Activated B cell treated with CpG ODN at 0.5 μM for 24 hours (primary cell): Measurements from ENCODE around the gene KDM4B. TPM values are rescaled to one million over a fixed set of nuclear protein-coding genes. Genes with fewer than 3 reads are reported as not detected.
A peak's percentile ranks its signal among the peaks of the same experiment; 100 is the strongest.

ENCODE experiments used
- ATAC-seq: fragments of 200-7000 bp; cut with Tn5 transposase; one replicate; pipeline ENCODE4 v1.10.0; 2021; ENCODE audit warnings: low read depth, mild to moderate bottlenecking, moderate library complexity
- CTCF ChIA-PET: fragments of 350-600 bp; sonication (Branson Sonifier 250); formaldehyde crosslinking; loops from one replicate; lab custom pipeline; 2021; ENCODE audit warnings: antibody characterized with exemption; lab: Charles Lee
- POLR2A ChIA-PET: fragments of 350-600 bp; sonication (Branson Sonifier 250); formaldehyde crosslinking; loops from one replicate; lab custom pipeline; 2021; ENCODE audit warnings: antibody characterized with exemption; lab: Charles Lee
- DNase-seq: peaks from one replicate; pipeline ENCODE4 v3.0.0; 2022
- H3K27ac Mint-ChIP-seq: one replicate; pipeline ENCODE4 v1.8.0; 2020; ENCODE audit warnings: mixed read lengths
- H3K27me3 Mint-ChIP-seq: one replicate; pipeline ENCODE4 v1.8.0; 2021; ENCODE audit warnings: mixed read lengths
- H3K36me3 Mint-ChIP-seq: one replicate; pipeline ENCODE4 v1.8.0; 2021; ENCODE audit warnings: low read depth, mixed read lengths
- H3K4me1 Mint-ChIP-seq: one replicate; pipeline ENCODE4 v1.8.0; 2021; ENCODE audit warnings: mixed read lengths
- H3K4me3 Mint-ChIP-seq: one replicate; pipeline ENCODE4 v1.8.0; 2020; ENCODE audit warnings: mild to moderate bottlenecking, mixed read lengths
- H3K9me3 Mint-ChIP-seq: one replicate; pipeline ENCODE4 v1.8.0; 2020; ENCODE audit warnings: mixed read lengths
- CTCF ChIP-seq: fragments of 200-600 bp; IDR thresholded peaks from one replicate; pipeline ENCODE4 v1.8.0; 2022; ENCODE audit warnings: antibody characterized with exemption, mild to moderate bottlenecking
- intact Hi-C: fragments of 100-400 bp; cut with micrococcal nuclease; formaldehyde crosslinking; loops from one replicate; pipeline ENCODE4 v1.15.1; 2024
- total RNA-seq: library from RNA; stranded (reverse); gene quantifications from 2 replicates; pipeline ENCODE4 v1.2.3, GENCODE V29; 2022

Gene KDM4B
- total RNA-seq, 1 donor from 2014 or later = 88.9 TPM

- CTCF ChIA-PET = no interaction called here
- H3K9me3 Mint-ChIP-seq = no peaks in the 10 kb centered on the region
- peaks cover 86% of the 10 kb centered on the region for H3K36me3 Mint-ChIP-seq
- no peak for DNase-seq
- ATAC-seq = no peak
- intact Hi-C loops = loop anchor here (1.0 to 2.0 kb wide), 2 partner anchors 12 to 16 kb away; no protein-coding TSS in a partner anchor
- peak overlapping the region; percentile 85 for H3K27ac Mint-ChIP-seq
- peak overlapping the region; percentile 59 for H3K4me3 Mint-ChIP-seq
- POLR2A ChIA-PET = interaction anchor here (1.6 to 2.5 kb wide), 3 partner anchors 11 to 15 kb away, joined by 6 to 17 read pairs (median 12); no protein-coding TSS in a partner anchor
- peaks cover 56% of the 10 kb centered on the region for H3K4me1 Mint-ChIP-seq
- no peaks in the 10 kb centered on the region for H3K27me3 Mint-ChIP-seq
- no peak for TF ChIP-seq CTCF
These were observed 173.8 kb downstream of the KDM4B start for GRCh38 chr19:5142725-5143097.

- Mint-ChIP-seq H3K36me3 (peaks cover 84% of the 10 kb centered on the region), H3K4me3 (peak overlapping the region; percentile 59), H3K27ac (peak overlapping the region; percentile 85), H3K4me1 (peaks cover 45% of the 10 kb centered on the region), H3K9me3 (no peaks in the 10 kb centered on the region), H3K27me3 (no peaks in the 10 kb centered on the region)
- ChIA-PET CTCF (interaction anchor here (0.9 to 1.1 kb wide), 2 partner anchors 9 to 142 kb away, joined by 3 to 4 read pairs; no protein-coding TSS in a partner anchor), POLR2A (interaction anchor here (0.6 to 2.5 kb wide), 5 partner anchors 10 to 16 kb away, joined by 4 to 17 read pairs (median 6); no protein-coding TSS in a partner anchor)
- peak; percentile 77 for ATAC-seq
- DNase-seq = peak; percentile 51
- intact Hi-C loops = loop anchor here (1.0 to 2.0 kb wide), 2 partner anchors 13 to 17 kb away; no protein-coding TSS in a partner anchor
- no peak for TF ChIP-seq CTCF
These were observed 174.8 kb downstream of the KDM4B start for GRCh38 chr19:5143471-5144411.

GRCh38 chr19:5144545-5145179 is 175.7 kb downstream of the KDM4B start:
- DNase-seq (no peak), ATAC-seq (no peak)
- CTCF ChIA-PET = interaction anchor here (0.9 to 1.1 kb wide), 2 partner anchors 10 to 143 kb away, joined by 3 to 4 read pairs; no protein-coding TSS in a partner anchor
- no peak overlapping the region for H3K4me3 Mint-ChIP-seq
- H3K27ac Mint-ChIP-seq = no peak overlapping the region
- intact Hi-C loops = no loop called here
- POLR2A ChIA-PET = interaction anchor here (1.3 to 1.7 kb wide), 2 partner anchors 13 to 16 kb away, joined by 4 to 6 read pairs; no protein-coding TSS in a partner anchor
- H3K4me1 Mint-ChIP-seq = peaks cover 36% of the 10 kb centered on the region
- no peaks in the 10 kb centered on the region for H3K27me3 Mint-ChIP-seq
- peaks cover 84% of the 10 kb centered on the region for H3K36me3 Mint-ChIP-seq
- H3K9me3 Mint-ChIP-seq = no peaks in the 10 kb centered on the region
- no peak for TF ChIP-seq CTCF

GRCh38 chr19:5145521-5146511 is 176.9 kb downstream of the KDM4B start:
- H3K27ac Mint-ChIP-seq = no peak overlapping the region
- H3K36me3 Mint-ChIP-seq = peaks cover 77% of the 10 kb centered on the region
- ATAC-seq (no peak), DNase-seq (no peak)
- H3K4me3 Mint-ChIP-seq = no peak overlapping the region
- no peaks in the 10 kb centered on the region for H3K9me3 Mint-ChIP-seq
- TF ChIP-seq CTCF = no peak
- ChIA-PET CTCF (interaction anchor here (1.5 kb wide), 1 partner anchor 97 kb away, joined by 3 read pairs; no protein-coding TSS in a partner anchor), POLR2A (interaction anchor here (1.3 to 1.7 kb wide), 3 partner anchors 15 to 18 kb away, joined by 4 to 7 read pairs (median 6); no protein-coding TSS in a partner anchor)
- intact Hi-C loops = no loop called here
- H3K4me1 Mint-ChIP-seq = peaks cover 25% of the 10 kb centered on the region
- H3K27me3 Mint-ChIP-seq = no peaks in the 10 kb centered on the region
